Gastrocnemius medialis (tissue), 4 donors: ENCODE results near the gene VAV1. TPM values are rescaled to one million over a fixed set of nuclear protein-coding genes. Genes with fewer than 3 reads are reported as not detected.

ENCODE experiments used
- ATAC-seq, 2 donors: fragments of 150-250 bp; one replicate each; pipeline ENCODE4 v1.9.1; 2016
- DNase-seq, 2 donors: peaks; one replicate each; pipeline ENCODE4 v3.0.0-alpha.2; 2019
- H3K27ac ChIP-seq, 4 donors: fragments of 200-600 bp; sonication (generic); 1 replicate in 1 of 4; 2 replicates in 3 of 4; pipeline ENCODE4 v1.5.1; 2016 to 2018; ENCODE audit warnings: mild to moderate bottlenecking in 2 of 4, moderate library complexity in 1 of 4
- H3K27me3 ChIP-seq, 3 donors: fragments of 200-600 bp; sonication (generic) in 2 of 3; 1 replicate in 1 of 3; 2 replicates in 2 of 3; pipeline versions ENCODE4 v1.5.1 to v1.6.0; 2016 to 2019; ENCODE audit warnings: mild to moderate bottlenecking in 1 of 3, moderate library complexity in 1 of 3
- H3K36me3 ChIP-seq, 2 donors: fragments of 200-600 bp; sonication (generic) in 1 of 2; one replicate each; pipeline ENCODE4 v1.5.1; 2017 to 2018
- H3K4me1 ChIP-seq, 2 donors: fragments of 200-600 bp; sonication (generic) in 1 of 2; one replicate each; pipeline ENCODE4 v1.5.1; 2016 to 2017; ENCODE audit warnings: mild to moderate bottlenecking in 2 of 2
- H3K4me3 ChIP-seq, 4 donors: fragments of 200-600 bp; sonication (generic) in 3 of 4; 1 replicate in 1 of 4; 2 replicates in 3 of 4; pipeline ENCODE4 v1.5.1; 2016 to 2019; ENCODE audit warnings: mild to moderate bottlenecking in 2 of 4
- H3K9me3 ChIP-seq, 3 donors: fragments of 200-600 bp; sonication (generic) in 2 of 3; 1 replicate in 1 of 3; 2 replicates in 2 of 3; pipeline ENCODE4 v1.5.1; 2016 to 2019
- POLR2A ChIP-seq, 2 donors: fragments of 450-650 bp; IDR thresholded peaks; one replicate each; pipeline ENCODE4 v1.6.1; 2017; ENCODE audit warnings: antibody characterized with exemption in 2 of 2, mild to moderate bottlenecking in 2 of 2, moderate library complexity in 2 of 2
- in situ Hi-C, 4 donors: fragments of 200-750 bp; cut with MboI; loops; one replicate each; pipeline versions ENCODE4 v1.15.0 to v1.8.0; 2017; ENCODE audit warnings: low sequenced_read_pairs in 4 of 4
- intact Hi-C: fragments of 100-400 bp; cut with DNase I; formaldehyde crosslinking; loops from one replicate; pipeline ENCODE4 v1.15.1; 2023; ENCODE audit warnings: low total_unique reads
- total RNA-seq, 4 donors: library from RNA; depleted of rRNA; stranded (reverse); fragments of >200 nt; gene quantifications; one replicate each; pipeline versions ENCODE4 v1.1.0 to v1.2.3, GENCODE V29; 2016
- TF ChIP-seq, protein P1 (sequence below), 5 experiments: fragments of 450-650 bp in 3 of 5; fragments of 200-600 bp in 2 of 5; sonication (generic) in 2 of 5; IDR thresholded peaks in 4 of 5; conservative IDR thresholded peaks in 1 of 5; 1 replicate in 4 of 5; 2 replicates in 1 of 5; pipeline ENCODE4 v1.5.1; 2016 to 2019; ENCODE audit warnings: antibody characterized with exemption in 5 of 5, mild to moderate bottlenecking in 3 of 5, moderate library complexity in 3 of 5

Gene VAV1
- total RNA-seq, 4 donors from 2014 or later = 0.63 to 1.8 (median 0.96) TPM

DNA sequence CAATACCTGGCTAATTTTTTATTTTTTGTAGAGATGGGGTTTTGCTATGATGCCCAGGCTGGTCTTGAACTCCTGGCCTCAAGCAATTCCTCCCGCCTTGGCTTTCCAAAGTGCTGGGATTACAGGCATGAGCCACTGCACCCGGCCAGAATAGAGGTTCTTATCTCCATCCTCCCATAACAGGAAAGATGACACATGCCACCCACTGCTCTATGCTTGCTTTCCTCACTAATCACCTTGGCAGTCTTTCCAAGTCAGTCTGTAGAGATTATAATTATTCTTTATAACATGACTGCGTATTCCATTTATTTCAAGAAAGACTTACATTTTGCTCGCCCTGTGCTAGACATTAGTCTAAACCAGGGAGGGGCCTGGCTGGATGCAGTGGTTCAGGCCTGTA, 6.7 kb downstream of the VAV1 start:
- no peaks in the 10 kb centered on the region for H3K36me3 ChIP-seq
- no peak for DNase-seq
- no peak for TF ChIP-seq POLR2A (IDR thresholded peaks at IDR 0.05)
- TF ChIP-seq, protein P1, sequence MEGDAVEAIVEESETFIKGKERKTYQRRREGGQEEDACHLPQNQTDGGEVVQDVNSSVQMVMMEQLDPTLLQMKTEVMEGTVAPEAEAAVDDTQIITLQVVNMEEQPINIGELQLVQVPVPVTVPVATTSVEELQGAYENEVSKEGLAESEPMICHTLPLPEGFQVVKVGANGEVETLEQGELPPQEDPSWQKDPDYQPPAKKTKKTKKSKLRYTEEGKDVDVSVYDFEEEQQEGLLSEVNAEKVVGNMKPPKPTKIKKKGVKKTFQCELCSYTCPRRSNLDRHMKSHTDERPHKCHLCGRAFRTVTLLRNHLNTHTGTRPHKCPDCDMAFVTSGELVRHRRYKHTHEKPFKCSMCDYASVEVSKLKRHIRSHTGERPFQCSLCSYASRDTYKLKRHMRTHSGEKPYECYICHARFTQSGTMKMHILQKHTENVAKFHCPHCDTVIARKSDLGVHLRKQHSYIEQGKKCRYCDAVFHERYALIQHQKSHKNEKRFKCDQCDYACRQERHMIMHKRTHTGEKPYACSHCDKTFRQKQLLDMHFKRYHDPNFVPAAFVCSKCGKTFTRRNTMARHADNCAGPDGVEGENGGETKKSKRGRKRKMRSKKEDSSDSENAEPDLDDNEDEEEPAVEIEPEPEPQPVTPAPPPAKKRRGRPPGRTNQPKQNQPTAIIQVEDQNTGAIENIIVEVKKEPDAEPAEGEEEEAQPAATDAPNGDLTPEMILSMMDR (IDR thresholded peaks at IDR 0.05 in 4 of 5, conservative IDR thresholded peaks at IDR 0.05 in 1 of 5) = no peak
- ATAC-seq = no peak
- no peak overlapping the region for H3K27ac ChIP-seq
- no peaks in the 10 kb centered on the region for H3K4me1 ChIP-seq
- H3K9me3 ChIP-seq = no peaks in the 10 kb centered on the region
- no peaks in the 10 kb centered on the region for H3K27me3 ChIP-seq
- intact Hi-C loops = no loop called here
- no peak overlapping the region for H3K4me3 ChIP-seq
- in situ Hi-C loops = no loop called here

DNA sequence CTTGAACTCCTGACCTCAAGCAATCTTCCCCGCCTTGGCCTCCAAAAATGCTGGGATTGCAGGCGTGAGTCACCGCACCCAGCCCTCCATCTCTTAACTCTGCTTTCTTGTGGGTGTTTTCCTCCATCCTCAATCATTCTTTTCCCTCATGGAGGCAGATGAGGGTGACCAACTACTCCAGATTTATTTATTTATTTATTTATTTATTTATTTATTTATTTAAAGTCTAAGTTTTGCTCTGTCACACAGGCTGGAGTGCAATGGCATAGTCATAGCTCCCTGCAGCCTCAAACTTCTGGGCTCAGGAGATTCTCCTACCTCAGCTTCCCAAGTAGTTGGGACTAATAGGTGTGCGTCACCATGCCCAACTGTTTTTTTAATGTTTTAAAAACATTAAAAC, 14.9 kb downstream of the VAV1 start:
- no peak for TF ChIP-seq POLR2A (IDR thresholded peaks at IDR 0.05)
- TF ChIP-seq, protein P1 (IDR thresholded peaks at IDR 0.05 in 4 of 5, conservative IDR thresholded peaks at IDR 0.05 in 1 of 5) = no peak
- H3K27me3 ChIP-seq = no peaks in the 10 kb centered on the region
- no peak overlapping the region for H3K4me3 ChIP-seq
- ATAC-seq (no peak), DNase-seq (no peak)
- intact Hi-C loops (no loop called here), in situ Hi-C loops (no loop called here)
- H3K27ac ChIP-seq = no peak overlapping the region
- H3K4me1 ChIP-seq = no peaks in the 10 kb centered on the region
- no peaks in the 10 kb centered on the region for H3K9me3 ChIP-seq
- H3K36me3 ChIP-seq = no peaks in the 10 kb centered on the region

DNA sequence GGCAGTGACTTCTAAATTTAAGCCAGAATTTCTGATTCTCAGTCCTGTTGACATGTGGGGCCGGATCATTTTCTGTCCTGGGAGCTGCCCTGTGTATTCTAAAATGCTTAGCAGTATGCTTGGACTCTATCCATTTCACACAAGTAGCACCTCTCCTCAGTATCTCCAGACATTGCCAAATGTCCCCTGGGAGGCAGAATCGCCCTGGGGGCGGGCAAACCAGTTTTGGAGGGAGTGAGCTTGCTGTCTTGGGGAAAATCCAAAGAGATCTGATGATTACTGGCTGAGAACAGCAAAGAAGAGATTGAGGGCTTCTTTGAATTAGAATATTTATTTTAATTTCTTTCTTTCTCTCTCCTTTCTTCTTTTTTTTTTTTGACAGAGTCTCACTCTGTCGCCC, 16.4 kb downstream of the VAV1 start:
- DNase-seq (no peak), ATAC-seq (no peak)
- Histone ChIP-seq H3K27ac (no peak overlapping the region), H3K9me3 (no peaks in the 10 kb centered on the region), H3K27me3 (no peaks in the 10 kb centered on the region), H3K4me1 (no peaks in the 10 kb centered on the region), H3K4me3 (no peak overlapping the region), H3K36me3 (no peaks in the 10 kb centered on the region)
- in situ Hi-C loops = no loop called here
- intact Hi-C loops = no loop called here
- no peak for TF ChIP-seq POLR2A (IDR thresholded peaks at IDR 0.05)
- TF ChIP-seq, protein P1 (IDR thresholded peaks at IDR 0.05 in 4 of 5, conservative IDR thresholded peaks at IDR 0.05 in 1 of 5) = no peak

DNA sequence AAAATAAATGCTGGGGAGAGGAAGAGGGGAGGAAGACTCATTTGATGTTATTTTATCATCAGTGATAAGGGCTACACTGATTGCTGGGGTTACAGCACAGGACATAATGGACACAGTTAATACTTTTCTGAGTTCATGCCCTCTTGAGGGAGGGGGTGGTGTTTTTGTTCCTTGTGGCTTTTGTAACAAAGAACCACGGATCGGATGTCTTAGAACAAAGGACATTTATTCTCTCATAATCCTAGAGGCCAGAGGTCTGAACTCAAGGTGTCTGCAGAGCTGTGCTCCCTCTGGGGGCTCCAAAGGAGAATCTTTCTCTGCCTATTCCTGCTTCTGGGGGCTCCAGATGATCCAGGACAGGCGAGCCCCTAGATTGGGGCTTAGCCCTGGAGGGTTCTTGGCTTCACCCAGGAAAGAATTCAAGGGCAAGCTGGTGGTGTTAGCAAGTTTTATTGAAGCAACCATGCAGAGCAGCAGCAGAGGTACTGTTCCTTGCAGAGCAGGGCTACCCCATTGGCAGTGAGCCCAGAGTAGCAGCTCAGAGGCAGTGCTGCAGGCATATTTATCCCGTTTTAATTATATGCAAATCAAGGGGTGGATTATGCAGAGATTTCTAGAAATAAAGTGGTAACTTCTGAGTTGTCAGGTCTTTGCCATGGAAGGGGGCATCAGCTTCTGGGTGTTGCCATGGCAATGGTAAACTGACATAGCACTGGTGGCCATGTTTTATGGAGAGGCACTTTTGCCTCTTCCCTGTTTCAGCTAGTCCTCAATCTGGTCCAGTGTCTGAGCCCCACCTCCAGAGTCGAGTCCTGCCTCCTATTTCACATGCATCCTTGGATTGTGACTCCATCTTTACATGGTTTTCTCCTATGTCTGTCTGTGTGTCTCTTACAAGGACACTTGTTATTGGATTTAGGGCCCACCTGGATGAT, 18.0 kb downstream of the VAV1 start:
- H3K36me3 ChIP-seq = no peaks in the 10 kb centered on the region
- H3K27me3 ChIP-seq = no peaks in the 10 kb centered on the region
- in situ Hi-C loops = no loop called here
- DNase-seq = no peak
- TF ChIP-seq, protein P1 (IDR thresholded peaks at IDR 0.05 in 4 of 5, conservative IDR thresholded peaks at IDR 0.05 in 1 of 5) = no peak
- no peak for TF ChIP-seq POLR2A (IDR thresholded peaks at IDR 0.05)
- intact Hi-C loops = no loop called here
- peaks cover 0 to 9% (median 0%) of the 10 kb centered on the region in 3 donors for H3K9me3 ChIP-seq
- no peak for ATAC-seq
- no peaks in the 10 kb centered on the region for H3K4me1 ChIP-seq
- H3K27ac ChIP-seq = no peak overlapping the region
- H3K4me3 ChIP-seq = no peak overlapping the region
